A172 (cell line): ENCODE data around the gene LINC00237. TPM values are rescaled to one million over a fixed set of nuclear protein-coding genes. Genes with fewer than 3 reads are reported as not detected.
A peak's percentile ranks its signal among the peaks of the same experiment; 100 is the strongest.

ENCODE experiments used
- DNase-seq: peaks from one replicate; pipeline ENCODE4 v3.0.0-alpha.2; 2015; ENCODE audit warnings: low spot score
- total RNA-seq: library from RNA; depleted of rRNA; stranded (reverse); fragments of >200 nt; shearing (Covaris generic); gene quantifications from 2 replicates; pipeline ENCODE4 v1.2.3, GENCODE V29; 2014; rRNA removed

Gene LINC00237
- total RNA-seq, 1 experiment from 2014 or later, result not detected

DNA sequence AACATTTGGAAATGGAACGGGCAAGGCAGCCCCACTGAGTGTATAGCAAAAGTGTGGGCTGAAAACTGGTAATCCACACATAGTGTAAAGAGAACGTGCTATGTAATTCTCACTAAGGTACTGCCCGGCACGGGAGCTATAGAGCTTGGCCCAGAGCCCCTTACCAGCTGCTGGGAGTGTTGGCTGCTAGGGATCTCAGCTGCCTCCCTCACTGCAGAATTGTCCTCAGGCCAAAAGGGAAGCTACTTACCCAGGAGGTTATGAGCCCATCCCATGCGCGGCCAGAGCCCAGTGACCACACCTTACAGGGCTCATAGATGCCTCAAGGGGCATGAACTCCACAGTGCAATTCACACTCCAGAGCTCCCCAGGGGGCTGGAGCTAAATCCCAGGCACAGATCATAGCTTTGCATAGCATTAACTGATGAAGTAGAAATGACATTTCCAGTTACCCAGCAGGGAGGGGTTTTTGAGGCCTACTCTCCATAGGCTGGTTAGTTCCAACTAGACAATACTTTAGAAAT lies 56.8 kb downstream of the LINC00237 start:
- no peak for DNase-seq

DNA sequence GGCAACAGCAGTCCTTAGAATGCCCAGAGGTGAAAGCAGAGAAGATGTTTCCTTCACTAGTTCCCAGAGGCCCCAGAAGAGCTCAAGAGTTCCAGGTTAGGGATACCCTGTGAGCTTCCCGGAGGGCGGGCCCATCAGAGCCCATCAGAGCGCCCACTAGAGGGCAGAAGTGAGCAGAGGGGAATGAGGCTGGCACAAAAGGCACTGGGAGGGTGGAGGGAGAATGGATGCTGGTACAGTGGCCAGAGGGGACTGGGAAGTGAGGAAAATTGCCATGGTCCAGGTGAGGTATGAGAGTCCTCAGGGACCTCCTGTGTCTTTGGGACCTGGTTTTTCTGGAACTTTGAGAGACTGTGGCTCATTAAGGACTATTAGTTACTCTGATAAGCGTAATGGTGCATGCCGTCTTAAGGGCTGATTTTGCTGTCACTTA lies 57.3 kb downstream of the LINC00237 start:
- peak; percentile 10 for DNase-seq

DNA sequence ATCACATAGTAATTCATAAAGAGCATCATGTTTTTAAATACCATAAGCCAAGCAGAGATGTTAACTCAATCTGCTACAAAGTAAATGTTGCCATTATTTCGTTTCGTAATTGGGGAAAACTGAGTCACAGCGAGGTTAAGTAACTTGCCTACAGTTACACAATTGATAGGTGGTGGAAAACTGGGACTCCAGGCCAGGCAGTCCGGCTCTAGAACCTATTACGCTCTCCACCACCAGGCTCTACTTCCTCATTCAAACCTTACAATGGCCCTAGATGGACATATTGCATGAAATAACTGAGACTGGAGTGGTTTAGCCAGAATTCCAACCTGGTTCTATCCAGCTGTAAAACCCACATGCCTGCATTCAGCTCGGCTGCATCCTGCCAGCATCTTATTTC lies 58.2 kb downstream of the LINC00237 start:
- no peak for DNase-seq

DNA sequence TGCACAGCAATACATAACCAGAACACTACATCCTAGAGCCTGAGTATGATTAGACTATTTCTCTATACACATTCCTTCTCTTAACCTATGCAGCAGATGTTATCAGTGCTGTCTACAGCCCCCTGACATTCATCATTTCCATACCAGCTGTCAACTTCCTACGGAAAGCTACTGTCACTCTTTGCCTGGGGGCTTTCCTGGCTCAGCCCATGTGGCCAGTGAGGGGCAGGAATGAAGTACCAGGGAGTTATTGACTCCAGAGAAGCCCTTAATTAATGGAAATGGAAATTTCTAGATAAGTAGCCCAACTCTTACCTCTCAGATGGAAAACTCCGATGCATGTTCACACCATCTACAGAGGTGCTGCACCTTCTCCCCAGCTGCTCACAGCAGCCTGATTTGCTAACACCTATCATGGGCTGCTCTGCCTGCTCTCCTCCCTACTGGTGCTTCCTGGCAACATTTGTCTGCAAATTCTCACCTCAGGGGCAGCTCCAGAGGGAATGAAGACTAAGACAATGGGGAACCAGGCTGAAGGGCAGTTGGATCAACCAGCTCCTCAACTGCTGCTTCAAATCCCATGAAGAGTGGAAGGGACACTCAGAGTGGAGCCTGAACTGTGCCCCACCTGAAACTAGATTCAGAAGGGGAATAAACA lies 59.6 kb downstream of the LINC00237 start:
- DNase-seq, result no peak

Other genes with a start within 250 kb of the LINC00237 start
- 17.0 and 20.7 TPM in 2 replicates for gene KIZ, start 19.7 kb upstream of the LINC00237 start, total RNA-seq
- gene XRN2, start 197.0 kb upstream of the LINC00237 start, total RNA-seq, result 128 and 139 TPM in 2 replicates